GM19238 (cell line): ENCODE data around the gene GRIN2A.

Experiments
- DNase-seq: peaks from one replicate; pipeline ENCODE4 v3.0.0; 2011; ENCODE audit warnings: low spot score; ENCODE audit not compliant: insufficient read length

GRIN2A gene

DNA sequence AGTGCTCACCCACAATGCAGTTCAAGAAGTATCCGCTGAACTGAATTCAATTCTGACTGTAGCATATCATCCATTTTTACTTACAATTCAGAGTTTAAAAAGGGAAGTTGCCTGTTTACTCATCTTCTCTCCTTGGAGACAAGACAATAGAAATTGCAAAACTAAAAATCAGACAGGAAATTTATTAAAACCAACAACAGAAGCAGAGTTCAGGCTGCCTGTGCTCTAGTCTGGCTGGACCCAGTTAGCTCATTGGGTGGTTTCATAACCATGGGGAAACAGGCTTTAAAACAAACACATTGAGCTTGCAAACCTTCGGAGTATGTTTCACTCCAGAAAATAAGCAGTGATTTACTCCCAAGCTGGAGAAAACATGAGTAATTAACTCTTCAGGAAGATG, 321.4 kb downstream of the GRIN2A start:
- no peak for DNase-seq

DNA sequence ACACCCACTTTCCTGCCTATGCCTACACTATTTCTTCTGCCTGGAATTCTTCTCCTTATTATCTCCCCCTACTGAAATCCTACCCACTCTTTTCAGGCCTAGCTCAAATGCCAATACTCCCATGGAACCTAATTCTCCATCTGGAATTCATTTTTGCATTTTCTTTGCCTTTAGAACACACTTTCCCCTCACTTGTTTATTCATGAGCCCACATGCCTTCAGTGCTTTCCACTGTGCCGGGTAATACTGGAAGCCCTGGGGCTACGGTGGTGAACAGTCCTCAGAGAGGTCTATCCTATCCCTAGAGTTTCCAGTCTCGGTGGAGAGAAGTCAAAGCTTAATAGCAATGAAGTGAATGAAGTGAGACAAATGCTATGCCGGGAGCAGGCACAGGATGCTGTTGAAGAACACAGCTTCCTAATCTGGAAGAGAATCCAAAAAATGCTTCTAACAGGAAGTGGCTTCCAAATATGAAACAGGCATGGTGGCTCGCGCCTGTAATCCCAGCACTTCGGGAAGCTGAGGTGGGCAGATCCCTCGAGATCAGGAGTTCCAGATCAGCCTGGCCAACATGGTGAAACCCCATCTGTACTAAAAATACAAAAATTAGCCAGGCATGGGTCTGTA, 322.4 kb downstream of the GRIN2A start:
- no peak for DNase-seq

DNA sequence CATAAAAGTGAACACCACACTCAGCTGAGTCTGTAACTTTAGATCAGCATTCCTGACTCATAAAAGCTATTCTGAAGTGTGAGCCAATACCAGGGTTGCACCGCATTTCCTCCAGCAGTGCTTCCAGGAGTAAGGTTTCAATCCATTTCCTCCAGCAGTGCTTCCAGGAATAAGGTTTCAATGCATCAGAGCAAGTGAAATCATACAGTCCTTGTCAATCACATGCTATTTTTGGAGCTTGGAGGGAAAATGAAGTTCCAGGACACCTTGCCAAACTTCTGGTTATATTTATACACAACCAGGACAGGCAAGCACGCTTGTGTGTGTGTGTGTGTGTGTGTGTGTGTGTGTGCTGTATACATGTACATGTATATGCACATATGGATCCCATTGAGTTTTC, 327.6 kb downstream of the GRIN2A start:
- no peak for DNase-seq

DNA sequence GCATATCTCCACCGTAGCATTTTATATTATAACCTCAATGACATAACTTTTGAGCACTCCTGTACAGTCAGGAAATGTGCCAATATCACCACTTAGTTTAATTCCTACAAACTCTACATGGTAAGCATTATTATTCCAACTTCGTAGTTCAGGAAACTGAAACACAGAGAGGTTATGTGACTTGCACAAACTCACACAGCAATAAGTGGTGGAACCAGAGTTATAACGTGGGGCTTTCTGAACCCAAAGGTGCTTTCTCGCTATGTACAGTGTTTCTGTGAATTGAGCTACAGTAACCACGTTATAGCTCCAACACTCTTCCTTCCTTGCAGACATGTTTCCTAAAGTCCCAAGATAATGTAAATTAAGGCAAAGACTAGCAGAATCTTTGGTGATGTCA, 330.2 kb downstream of the GRIN2A start:
- DNase-seq, result no peak

DNA sequence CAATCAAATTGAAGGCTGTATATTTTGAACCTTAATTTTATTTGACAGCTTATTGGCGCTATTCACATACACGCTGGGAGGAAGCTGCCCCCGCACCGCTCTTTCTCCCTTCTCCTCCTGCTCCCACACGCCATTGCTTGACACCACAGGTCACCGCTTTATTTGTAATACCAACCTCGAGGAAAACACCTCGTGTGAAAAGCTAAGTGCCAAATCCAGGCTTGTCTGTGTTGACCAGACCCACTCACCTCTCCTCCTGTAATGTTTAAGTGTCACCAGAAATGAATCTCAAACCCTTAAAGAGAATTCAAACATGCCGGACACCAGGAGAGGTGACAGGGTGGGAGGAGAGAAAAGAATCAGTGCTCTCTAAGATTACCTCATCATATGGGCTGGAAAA, 331.4 kb downstream of the GRIN2A start:
- DNase-seq, result no peak

DNA sequence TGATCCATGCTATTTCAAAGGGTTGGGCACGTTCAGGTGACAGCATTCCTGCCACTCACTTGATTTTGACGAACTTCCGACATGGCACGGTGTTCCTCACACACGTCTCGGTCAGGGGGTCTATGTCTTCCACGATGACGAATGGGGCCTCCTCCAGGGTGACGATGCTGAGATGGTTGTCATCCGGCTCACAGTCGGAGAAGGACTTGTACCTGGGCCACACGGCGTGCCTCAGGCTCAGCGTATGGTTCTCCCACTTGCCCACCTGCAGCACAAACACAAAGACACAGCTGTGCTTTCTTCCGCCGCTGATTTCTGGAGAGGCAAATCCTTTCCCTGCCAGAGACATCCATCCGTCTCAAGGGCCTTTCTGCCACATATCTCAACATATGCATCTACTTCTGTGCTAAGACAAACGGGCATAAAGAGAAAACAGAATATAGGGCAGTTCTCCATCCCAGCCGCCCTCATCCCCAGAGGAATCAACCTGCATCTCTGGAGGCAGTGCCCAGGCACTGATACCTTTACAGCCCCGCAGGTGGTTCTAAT, 332.5 kb downstream of the GRIN2A start:
- DNase-seq, result no peak

DNA sequence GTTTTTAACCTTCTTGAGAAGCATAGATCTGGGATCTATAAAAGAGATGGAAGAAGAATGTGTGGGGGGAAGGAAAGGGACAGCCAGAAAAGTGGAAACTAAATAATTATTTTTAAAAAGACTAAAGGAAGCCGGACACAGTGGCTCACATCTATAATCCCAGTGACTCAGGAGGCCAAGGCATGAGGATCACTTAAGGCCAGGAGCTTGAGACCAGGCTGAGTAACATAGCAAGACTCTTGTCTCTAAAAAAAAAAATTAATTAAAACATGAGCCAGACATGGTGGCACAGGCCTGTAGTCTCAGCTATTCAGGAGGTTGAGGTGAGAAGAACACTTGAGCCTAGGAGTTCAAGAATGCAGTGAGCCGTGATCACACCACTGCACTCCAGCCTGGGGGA, 335.1 kb downstream of the GRIN2A start:
- no peak for DNase-seq

DNA sequence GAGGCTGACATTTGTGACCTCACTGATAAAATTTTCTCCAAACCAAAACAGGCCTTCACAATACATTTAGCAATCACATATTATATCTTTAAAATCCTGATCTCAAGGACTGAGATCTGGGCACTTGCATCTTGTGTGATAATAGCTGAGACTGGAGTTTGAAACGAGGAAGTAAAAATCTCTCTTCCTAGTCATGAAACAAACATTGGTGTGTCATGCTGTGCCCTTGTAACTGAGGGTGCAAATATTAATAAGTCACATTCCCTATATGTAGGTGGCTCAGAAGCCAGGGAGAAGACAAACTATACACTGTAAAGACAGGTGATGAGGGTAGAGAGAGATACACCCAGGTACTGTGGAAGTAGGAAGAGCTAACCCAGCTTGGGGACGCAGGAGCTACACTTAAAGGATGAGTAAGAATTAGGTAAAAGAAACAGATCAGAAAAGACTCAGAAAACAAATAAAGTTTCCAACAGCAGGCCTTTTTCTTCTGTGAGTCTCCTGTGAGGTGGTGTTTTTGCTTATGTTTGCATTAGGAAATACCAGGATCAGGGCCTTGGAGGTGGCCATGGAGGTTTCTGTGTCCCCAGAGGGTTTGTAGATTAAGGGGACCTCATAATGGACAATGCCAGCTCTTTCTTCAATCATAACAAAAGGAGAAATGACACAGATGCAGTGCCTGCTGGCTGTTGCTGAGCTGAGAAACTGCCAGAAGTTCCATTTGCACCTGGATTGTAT, 335.7 kb downstream of the GRIN2A start:
- DNase-seq, result no peak

DNA sequence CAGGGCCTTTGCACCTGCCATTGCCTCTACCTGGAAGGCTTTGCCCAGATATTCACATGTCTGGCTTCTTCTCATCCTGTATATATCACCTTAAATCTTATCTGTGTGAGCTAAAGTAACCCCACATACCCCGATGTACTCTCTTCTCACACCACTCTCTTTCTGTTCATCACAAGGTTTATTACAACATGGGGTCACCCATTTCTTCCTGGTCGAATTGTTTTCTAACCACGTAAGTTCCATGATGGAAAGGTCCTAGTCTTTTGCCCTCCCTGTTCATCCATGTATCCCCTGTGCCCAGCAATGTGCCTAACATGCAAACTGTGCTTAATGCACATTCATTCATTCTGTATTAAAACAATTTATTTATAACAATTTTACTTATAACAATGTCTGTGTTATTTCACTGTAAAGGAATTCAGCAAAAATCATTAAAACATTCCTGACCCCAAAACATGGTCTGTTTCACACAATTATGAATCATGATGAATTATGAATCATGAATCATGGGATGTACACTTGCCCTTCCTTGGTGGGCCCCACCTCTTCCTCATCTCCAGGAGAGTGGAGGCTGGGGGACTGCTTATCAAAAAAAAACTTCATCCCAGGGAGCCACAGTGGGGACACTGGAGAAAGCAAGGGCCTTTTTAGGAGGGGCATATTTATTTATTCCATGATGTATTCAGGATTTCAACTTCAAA, 336.4 kb downstream of the GRIN2A start:
- DNase-seq, result no peak

DNA sequence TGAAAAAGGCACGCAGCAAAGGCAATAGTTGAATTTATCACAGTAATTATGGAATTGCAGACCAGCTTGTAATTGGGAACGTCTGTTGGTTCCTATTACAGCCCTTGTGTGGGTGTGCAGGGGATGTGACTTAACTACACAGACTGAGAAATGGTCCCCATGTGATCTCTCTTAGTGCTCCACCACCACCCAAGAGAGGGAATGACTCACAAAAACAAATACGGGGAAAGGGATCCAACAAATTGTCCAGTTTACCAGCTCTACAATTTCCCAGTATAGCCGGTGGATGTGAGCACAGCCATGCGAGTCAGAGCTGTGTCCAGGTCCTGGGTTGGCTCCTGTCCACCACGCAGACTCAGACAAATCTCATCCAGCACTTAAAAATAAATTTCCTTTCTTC, 337.9 kb downstream of the GRIN2A start:
- no peak for DNase-seq

DNA sequence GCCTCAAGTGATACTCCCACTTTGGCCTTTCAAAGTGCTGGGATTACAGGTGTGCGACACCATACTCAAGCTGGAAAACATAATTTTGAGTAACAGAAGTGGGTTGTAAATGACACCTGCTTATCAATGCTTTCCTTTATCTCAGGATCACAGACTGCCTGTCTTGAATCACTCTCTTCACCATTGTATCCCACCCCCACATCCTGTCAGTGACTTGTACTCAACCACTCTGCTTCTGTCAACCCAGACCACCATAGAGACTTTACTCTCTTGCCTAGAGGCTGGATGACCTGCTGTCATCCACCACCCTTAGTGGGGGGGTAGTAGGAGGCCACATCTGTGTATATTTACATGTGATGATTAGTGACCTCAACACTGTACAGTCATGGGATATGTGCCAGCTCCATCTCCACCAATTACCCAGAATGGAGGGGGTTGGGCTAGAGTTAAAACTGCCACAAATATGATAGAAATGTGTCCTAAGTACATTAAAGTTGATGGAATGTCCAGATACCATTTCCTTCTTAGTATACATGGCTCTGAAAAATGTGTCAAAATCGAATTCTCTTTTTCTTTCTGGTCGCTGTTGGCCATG, 338.7 kb downstream of the GRIN2A start:
- DNase-seq, result no peak

DNA sequence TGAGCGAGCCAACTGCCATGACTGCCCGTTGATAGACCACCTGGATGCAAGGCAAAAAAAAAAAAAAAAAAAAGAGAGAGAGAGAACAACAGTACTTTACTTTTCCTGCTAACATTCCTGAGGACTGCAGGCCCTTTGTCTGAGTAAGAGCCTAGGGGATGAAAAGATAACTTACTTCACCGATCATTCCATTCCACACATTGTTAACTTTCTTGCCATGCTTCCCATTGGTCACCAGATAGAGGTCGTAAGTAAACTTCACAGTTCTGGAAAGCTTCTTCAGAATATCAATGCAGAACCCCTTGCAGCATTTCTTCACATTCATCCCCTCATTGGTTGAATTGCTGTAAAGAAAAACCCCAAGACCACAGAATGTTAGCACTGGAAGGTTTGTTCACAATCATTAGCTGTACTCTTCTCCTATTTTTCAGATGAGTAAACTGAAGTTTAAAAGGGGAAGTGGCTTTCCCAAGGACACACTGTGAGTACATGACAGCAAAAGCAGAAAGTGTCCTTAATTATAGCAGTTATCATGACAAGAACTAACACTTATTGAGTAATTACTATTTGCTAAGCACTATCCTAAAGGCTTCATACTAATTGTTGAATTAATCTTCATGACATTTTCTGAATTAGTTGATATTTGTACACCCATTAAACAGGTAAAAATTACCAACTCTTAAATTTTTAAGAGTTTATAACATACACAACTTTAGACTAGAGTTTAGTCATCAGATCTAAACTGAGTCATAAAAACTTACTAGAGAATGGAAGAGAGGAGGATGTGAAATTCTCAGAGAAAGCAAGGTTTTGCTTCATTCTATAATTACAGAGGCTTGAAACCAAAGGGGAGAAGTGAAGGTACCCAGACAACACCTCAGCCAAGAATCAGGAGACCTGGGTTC, 341.2 kb downstream of the GRIN2A start:
- DNase-seq, result no peak

DNA sequence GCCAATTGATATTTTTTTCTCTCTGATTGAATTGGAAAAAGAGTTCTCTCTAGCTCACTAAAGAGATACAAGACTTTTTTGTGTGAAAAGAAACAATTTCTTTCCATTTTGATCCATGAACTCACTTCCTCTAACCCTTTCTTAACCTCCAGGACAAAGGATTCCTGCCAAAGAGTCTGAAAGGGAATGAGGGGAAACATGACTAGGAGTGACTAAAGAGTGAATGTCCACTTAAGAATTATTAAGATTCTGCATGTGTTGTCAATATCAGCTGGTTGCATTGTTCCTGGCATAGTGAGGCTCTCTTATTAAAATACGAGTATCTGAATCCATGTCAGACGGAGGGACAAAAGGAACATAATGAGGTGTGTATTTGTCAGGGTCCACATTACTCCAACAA, 344.7 kb downstream of the GRIN2A start:
- DNase-seq, result no peak

DNA sequence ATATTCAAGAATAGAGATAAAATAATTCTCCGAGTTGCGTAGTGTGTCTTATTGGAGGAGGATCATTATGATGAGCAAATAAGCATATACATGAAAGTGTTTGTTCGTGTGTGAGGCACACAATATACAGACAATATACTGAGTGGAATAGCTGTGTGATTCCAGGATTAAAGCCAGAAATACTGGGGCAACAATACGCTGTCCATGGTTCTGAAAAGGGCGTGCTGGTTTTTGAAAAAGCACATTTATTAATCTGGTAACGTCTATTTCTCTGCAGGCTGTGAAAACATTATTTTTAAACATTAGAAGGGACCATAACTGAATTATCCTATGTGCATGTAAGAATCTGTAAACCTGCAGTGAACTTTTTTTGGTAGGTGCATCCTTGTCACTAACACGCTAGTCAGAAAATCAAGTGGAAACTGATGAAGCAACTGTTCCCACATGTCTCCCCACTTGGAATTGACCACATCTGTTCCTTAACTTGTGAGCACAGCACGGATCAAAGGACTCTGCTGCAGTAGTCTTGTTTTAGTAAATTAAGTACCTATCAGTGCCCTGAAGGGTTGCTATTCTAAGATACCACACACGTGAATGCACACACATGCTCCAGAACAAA, 346.0 kb downstream of the GRIN2A start:
- no peak for DNase-seq

DNA sequence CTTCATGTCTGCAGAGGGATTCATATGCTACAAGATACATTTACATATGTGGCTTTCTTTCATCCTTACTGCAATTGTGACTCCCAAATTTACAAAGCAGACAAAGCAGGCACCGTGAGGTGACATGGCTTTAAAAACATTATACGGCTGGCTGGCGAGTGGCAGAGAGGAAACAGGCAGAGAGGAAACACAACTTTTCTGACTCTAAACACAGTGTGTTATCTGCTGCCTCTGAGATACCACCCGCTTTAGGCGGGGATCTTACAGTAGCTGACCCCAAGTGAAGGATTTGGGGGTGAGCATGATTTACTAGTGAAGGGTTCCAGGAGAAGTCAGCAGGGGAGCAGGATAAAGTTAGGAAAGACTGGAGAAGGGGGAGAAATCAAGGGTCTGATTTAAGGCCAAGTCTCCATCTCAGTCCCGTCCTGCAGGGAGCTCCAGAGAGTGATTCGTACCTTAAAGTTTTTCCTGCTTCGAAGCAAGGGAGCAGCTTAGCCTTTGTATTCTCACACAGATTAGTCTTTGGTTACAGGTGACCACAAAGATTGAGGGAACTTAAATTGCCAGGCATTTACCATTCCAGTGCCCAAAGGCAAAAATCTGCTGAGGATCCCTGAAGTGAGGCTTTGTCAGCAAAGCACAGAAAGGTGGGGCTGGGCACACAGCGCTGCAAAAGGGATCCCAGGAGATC, 355.0 kb downstream of the GRIN2A start:
- no peak for DNase-seq

DNA sequence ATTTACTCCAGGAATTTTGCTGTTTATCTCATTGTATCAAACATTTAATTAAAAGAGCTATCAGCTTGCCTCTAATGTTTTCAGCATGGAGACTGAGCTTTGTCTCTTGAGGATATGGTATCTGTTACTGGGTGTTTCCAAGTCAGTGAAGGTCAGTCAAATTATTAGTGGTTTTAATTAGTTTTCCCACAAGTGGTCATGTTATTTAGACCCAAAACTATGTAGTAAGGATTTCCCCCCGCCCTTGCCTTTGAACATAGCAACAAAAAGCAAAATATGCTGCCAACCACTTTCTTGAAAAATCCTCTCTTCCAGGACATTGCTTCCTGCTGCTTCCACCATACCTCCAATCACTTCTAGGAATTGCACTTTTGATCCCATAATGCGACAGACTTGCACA, 355.6 kb downstream of the GRIN2A start:
- no peak for DNase-seq

DNA sequence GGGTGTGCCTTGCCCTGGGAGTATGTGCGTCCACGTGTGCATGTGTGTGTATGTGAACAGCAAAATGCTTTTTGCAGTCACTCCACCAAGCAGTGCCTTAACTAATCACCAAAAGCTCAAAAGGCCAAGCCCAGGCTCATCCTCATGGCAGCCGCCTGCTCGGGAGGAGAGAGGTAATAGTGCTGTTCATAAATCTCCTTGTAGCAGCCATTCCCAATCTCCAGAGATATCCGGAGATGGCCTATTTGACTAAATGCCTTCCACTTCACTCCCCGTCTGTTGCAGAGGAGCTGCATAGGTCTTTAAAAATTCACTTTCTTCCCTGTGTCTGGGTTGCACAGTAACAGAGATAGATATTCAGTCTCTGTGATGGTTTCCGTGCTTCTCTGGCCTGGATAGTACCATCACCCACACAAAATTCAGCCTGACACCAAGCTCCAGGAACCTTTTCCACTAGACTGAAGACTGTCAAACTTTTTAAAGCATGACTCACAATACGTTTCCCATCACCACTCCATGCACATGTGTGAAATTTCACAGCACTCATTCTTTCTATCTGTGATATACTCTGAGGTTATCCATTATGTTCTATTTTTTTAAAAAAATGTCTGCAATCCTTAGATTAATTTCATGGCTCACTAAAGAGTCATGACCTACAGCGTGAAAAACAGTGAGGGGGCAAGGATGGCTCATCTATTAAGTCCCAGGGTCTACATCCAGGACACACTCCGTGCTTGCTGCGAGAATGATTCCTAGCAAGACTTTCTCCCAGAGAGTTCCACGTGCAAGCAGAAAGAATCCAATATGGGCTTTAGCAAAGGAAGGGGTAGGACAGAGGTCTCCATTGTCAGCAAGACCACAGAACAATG, 357.8 kb downstream of the GRIN2A start:
- DNase-seq, result no peak

DNA sequence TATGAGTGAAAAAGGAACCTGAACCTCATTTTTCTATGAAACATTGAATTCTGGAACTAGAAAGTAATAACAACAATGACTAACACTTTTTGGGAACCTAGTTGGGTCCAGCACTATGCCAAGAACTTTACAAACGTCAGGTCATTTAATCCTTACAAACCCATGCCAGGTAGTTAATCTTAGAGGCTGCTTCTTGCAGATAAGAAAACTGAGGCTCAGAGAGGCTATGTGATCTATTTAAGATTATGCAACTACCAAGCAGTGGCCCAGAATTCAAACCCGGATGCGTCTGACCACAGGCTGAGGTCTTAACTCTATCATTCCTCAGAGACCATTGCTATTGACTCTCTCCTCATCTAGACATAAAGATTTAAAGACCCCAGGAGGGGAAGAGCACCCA, 358.7 kb downstream of the GRIN2A start:
- no peak for DNase-seq

DNA sequence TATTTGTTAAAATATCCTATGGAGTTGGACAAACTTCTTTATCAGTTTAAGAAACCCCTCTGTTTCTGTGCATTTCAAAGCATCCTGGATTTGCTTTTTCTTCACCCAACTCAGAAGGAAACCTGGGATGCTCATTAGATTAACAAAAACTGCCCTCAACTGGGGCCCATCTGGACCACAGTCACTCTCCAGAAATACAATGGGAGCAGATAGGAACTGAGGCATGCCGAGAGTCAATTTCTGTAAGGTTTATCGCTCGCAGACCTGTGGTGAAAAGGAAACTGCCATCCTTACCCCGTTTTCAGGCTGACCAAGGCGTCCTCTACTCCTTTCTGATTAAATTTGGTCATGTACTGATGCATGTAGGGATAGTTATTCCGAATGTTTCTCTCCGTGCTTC, 360.3 kb downstream of the GRIN2A start:
- DNase-seq, result no peak
